Omental fat pad (tissue), 4 donors: ENCODE measurements around the gene CDON. TPM values are rescaled to one million over a fixed set of nuclear protein-coding genes. Genes with fewer than 3 reads are reported as not detected.

Experiments used
- ATAC-seq: fragments of 150-250 bp; one replicate; pipeline ENCODE4 v1.9.1; 2016; ENCODE audit warnings: mild to moderate bottlenecking, moderate library complexity; ENCODE audit not compliant: low FRiP score
- DNase-seq: peaks from one replicate; pipeline ENCODE4 v3.0.0-alpha.2; 2019; ENCODE audit warnings: low spot score
- total RNA-seq, 4 donors: library from RNA; depleted of rRNA; stranded (reverse); fragments of >200 nt; gene quantifications; one replicate each; pipeline ENCODE4 v1.1.0, GENCODE V29; 2016
- TF ChIP-seq, protein P1 (sequence below), 3 donors: fragments of 450-650 bp; IDR thresholded peaks; one replicate each; pipeline ENCODE4 v1.5.1; 2016 to 2017; ENCODE audit warnings: antibody characterized with exemption in 3 of 3, mild to moderate bottlenecking in 3 of 3, moderate library complexity in 2 of 3

CDON gene
- total RNA-seq, 4 donors from 2014 or later: 13.1 to 159 (median 43.4) TPM

DNA sequence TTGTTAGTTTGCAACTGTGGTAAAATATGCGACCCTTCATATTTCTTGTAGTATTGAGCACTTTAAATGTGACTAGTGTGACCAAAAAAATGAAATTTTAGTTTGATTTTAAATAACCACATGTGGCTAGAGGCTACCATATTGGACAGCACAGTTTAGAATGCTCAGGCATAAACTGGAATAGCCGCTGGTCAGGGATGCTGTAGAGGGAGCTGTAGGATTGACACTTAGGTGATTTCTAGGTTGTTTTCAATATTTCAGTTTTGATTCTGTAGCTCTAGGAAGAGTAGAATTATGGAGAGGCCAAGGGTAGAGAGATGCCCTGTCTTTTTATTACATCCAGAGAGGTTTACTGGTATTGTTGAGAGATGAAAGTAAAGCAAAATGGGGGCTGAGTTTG is 127.6 kb downstream of the CDON start:
- no peak for ATAC-seq
- TF ChIP-seq, protein P1, sequence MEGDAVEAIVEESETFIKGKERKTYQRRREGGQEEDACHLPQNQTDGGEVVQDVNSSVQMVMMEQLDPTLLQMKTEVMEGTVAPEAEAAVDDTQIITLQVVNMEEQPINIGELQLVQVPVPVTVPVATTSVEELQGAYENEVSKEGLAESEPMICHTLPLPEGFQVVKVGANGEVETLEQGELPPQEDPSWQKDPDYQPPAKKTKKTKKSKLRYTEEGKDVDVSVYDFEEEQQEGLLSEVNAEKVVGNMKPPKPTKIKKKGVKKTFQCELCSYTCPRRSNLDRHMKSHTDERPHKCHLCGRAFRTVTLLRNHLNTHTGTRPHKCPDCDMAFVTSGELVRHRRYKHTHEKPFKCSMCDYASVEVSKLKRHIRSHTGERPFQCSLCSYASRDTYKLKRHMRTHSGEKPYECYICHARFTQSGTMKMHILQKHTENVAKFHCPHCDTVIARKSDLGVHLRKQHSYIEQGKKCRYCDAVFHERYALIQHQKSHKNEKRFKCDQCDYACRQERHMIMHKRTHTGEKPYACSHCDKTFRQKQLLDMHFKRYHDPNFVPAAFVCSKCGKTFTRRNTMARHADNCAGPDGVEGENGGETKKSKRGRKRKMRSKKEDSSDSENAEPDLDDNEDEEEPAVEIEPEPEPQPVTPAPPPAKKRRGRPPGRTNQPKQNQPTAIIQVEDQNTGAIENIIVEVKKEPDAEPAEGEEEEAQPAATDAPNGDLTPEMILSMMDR (IDR thresholded peaks at IDR 0.05): no peak

GRCh38 chr11:125934473-125934872 is 128.2 kb downstream of the CDON start:
- no peak for ATAC-seq
- TF ChIP-seq, protein P1 (IDR thresholded peaks at IDR 0.05): no peak
- DNase-seq: no peak

More for the DNA sequence above, 127.6 kb downstream of the CDON start:
- no peak for DNase-seq

DNA sequence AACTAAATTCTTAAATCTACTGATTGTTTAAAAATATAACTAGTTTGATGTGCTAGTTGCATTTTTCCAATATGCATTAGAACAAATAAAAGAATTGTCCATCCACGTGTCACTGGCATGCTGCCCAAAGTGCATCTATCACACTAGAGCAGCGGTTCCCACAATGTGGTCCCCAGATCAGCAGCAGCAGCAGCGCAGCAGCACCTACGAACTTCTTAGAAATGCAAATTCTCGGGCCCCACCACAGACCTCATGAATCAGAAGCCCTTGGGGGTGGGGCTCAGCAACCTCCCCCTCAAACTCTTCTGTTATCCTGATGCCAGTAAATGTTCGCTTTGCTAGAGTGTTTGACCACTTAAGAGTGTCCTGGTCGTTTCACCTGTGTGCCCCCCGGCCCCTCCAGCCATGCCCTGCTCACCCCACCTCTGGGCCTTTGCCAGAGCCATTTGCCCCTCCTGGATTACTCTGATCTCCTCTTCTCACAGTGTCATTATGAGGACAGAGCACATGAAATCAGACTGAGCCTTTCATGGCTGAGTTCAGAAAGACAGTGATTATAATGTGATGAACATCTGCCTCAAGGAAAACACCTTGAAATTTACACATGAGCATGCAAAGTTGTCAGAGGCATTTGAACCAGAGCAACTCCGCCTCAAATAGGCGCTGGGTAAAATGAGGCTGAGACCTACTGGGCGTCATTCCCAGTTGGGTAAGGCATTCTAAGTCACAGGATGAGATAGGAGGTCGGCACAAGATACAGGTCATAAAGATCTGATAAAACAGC is 129.4 kb downstream of the CDON start:
- TF ChIP-seq, protein P1 (IDR thresholded peaks at IDR 0.05): no peak
- ATAC-seq (no peak), DNase-seq (no peak)

- ATAC-seq (no peak), DNase-seq (no peak)
- TF ChIP-seq, protein P1 (IDR thresholded peaks at IDR 0.05): no peak
These were observed 130.4 kb downstream of the CDON start for GRCh38 chr11:125932301-125932700.

DNA sequence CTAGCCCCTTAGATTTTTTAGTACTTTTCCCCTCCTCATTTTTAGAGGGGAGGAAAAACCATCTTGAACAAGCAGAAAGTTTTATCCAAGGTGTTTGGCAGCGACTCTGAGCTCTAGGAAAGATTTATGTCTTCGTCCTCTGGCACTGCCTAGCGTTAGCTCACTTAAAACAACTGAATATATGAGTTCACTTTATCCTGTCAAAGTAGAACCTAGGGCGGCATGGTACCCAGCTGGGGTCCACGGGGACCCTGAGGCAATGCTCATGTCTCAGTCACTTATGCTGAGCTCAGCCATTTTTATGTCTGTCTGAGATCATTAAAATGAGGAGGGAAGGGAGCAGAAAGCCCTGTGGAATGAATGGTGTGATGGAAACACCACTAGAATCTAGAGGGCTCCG is 131.0 kb downstream of the CDON start:
- TF ChIP-seq, protein P1 (IDR thresholded peaks at IDR 0.05): no peak
- DNase-seq (no peak), ATAC-seq (peak; percentile 48)

- no peak for DNase-seq
- peak; percentile 45 for ATAC-seq
- TF ChIP-seq, protein P1 (IDR thresholded peaks at IDR 0.05): no peak
These were observed 131.6 kb downstream of the CDON start for GRCh38 chr11:125931116-125931515.

GRCh38 chr11:125930076-125930450 is 132.6 kb downstream of the CDON start:
- DNase-seq (no peak), ATAC-seq (no peak)
- TF ChIP-seq, protein P1 (IDR thresholded peaks at IDR 0.05): no peak
